Stimulated activated CD4-positive, alpha-beta T cell treated with anti-CD3 and anti-CD28 coated beads, Interleukin-4, amount 100 ng/mL, for 4 hours (primary cell): ENCODE measurements around the gene MLXIP.
A peak's percentile ranks its signal among the peaks of the same experiment; 100 is the strongest.
"Not testable (repeated sequence)": the region's sequence is repeated elsewhere in the genome, so short reads cannot be mapped to it uniquely, and the experiment has no call there.

Source experiments
- DNase-seq, 2 experiments: peaks; one replicate each; pipeline ENCODE4 v3.0.0-alpha.2; 2020

MLXIP gene

DNA sequence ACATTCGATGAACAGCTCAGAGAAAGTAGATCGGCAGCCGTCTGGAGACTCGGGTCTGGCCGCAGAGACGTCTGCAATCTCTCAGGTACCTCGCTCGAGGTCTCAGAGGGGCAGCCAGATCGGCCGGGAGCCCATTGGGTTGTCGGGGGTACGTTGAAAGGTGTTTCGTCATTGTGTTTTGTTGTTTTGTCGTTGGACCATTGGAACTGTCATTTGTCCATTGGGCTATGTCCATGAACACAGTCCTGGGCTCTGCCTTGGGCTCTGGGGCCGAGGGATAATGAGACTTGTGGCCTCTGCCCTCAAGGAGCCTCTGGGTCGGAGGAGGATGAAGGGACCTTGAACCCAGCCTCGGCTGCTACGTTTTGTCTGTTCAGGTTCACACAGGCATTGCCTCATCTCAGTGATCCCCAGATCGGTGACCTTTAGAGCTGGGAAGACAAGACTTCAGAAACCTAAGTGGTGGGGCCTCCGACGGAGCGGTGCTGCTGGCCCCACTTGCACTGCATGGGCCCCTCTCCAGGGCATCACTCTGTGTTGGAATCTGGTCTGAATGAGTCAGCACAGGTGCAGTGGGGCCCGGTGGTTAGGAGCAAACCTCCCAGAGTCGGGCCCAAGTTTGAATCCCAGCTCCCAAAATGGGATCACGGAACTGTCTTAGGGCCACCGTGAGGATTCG lies 23.6 kb upstream of the MLXIP start:
- DNase-seq: no peak

DNA sequence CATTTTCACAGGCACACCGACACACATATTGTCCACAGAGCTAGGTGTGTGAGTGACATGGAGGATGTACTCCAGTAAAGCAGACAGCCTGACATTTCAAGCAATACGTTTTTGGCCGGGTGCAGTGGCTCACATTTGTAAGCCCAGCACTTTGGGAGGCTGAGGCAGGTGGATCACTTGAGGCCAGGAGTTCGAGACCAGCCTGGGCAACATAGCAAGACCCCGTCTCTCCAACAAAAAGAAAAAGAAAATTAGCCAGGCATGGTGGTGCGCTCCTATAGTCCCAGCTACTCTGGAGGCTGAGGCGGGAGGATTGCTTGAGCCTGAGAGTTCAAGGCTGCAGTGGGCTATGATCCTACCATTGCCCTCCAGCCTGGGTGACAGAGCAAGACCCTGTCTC lies 22.1 kb upstream of the MLXIP start:
- not testable (repeated sequence) for DNase-seq

DNA sequence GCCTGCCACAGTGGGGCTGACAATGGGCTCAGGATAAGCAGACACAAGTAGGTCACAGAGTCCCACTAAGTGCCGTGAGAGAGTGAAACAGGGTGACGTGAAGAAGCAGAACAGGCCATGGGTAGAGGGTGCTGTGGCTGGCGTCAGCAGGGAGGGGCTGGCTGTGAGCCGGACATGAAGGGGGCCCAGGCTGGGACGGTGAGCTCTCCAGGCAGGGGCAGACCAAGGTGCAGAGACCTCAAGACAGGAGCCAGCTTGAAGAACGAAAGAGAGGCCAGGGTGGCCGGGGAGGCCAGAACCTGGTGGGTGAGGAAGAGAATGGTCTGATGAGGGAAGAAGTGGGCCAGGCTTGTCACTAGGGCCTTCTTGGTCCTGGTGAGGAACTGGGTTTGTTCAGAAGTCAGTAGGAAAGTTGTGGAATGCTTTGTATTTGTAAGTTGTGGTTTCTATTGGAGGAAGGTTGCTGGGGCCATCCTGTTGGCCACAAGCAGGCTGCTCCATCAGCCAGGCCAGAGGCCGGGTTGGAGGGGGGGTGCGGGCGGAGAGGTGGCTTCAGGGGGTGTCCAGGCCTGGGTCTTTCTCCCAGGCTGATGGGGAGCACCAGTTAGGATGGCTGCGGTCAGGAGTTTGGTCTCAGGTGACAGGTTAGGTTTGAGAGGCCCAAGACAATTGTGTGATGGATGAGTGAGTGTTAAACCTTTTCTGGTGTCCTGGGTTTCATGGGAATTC lies 21.4 kb upstream of the MLXIP start:
- no peak for DNase-seq

DNA sequence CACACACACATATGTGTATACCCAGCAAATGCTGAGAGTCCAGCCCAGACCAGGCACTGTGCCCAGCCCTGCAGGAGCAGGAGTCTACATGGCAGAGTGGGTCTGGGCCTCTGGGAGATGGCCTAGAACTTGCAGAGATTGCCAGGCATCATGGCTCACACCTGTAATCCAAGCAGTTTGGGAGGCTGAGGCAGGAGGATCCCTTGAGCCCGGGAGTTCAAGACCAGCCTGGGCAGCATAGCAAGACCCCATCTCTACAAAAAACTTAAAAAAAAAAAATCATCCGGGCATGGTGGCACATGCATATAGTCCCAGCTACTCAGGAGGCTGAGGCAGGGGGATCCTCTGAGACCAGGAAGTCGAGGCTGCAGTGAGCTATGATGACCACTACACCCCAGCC lies 20.8 kb upstream of the MLXIP start:
- DNase-seq: no peak

DNA sequence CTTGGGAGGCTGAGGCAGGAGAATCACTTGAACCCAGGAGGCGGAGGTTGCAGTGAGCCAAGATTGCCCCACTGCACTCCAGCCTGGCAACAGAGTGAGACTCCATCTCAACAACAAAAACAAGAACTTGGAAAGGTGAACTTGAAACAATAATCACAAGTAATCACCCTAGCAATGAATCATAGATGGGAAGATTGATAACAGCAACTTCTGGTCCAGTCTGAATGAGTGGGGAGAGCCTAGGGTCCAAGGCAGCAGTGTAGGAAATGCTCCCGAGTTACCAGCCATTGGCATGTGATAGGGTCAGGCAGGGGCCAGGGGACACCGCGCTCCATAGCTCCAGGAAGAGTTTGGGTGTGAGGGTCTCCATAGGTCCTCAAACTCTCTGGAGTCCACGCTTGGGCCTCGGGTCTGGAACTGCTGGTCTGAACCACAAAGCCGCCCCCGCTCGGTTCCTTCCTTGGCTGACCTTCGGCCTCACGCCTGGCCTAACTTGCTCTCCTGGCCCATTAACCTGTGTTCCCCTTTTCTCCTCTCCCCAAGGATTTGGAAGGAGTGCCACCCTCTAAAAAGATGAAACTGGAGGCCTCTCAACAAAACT lies 19.9 kb upstream of the MLXIP start:
- no peak for DNase-seq

DNA sequence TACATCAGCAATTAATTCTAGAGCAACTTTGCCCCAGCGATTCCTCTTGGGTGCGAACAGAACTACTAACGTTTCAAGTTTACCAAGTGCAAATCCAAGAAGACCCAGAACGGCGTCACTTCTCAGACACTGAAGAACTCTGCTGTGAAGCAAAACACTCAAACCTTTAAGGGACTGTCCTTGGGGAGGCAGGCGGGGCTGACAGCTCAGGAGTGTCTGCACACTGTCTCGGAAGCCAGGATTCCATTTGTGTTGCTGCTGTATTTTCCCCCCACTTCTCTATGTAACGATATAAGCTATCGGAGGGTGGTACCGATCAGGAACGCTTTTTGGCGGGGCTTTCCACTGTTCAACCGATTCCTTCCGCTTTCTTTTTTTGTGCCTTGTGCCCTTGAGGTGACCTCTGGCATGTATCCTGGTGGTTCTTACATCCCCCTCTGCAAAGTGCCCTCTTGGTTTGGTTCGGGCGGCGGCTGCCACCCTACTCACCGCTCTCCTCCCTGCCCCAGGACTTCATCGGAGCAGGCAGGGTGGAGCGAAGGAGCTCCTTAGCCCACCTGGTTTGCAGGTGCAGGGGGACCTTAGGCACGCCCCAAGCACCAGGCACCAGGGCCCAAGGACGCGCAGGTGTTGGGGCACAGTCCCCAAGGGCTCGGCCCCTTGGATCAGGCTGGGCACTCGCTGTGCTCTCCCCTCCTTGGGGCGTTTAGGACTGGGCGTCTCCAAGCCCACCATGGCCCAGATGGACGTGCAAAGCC lies 19.2 kb upstream of the MLXIP start:
- DNase-seq: no peak

DNA sequence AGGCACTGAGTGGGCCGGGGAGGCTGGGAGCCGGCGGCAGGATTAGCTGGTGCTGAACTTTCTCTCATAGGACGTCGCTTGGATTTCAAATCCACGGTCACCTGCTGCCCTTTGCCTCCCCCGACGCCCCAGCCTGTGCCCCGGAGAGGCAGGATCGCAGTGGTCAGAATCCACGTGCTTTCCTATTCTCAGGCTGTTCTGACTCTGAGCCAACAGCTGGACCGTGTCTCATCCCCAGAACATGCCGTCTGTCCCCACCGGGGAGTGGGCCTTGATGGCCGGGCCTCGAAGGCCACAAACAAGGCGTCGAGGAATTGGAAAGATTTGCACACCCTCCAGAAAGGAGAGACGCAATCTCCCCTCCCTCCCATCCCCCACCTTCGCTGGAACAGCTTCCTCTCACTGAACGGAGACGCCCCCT lies 18.5 kb upstream of the MLXIP start:
- DNase-seq: no peak

DNA sequence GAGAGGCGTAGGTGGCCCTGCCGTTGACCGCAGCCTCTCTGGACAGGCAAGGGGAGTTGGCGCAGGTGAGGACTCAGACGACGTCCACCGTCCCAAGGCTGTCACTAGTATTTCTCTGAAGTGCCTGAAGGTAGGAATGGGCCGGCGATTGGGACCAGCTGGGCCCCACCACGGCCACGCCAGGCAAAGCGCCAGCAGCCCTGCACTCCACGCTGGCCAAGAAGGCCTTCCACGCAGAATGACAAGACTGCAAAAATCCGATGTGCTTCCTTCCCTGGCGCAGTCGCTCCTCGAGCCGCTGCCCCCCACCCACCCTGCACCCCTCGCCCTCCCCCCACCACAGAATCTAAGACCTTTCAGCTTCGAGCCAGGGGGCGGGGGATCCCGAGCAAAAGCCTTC lies 17.3 kb upstream of the MLXIP start:
- DNase-seq: no peak

DNA sequence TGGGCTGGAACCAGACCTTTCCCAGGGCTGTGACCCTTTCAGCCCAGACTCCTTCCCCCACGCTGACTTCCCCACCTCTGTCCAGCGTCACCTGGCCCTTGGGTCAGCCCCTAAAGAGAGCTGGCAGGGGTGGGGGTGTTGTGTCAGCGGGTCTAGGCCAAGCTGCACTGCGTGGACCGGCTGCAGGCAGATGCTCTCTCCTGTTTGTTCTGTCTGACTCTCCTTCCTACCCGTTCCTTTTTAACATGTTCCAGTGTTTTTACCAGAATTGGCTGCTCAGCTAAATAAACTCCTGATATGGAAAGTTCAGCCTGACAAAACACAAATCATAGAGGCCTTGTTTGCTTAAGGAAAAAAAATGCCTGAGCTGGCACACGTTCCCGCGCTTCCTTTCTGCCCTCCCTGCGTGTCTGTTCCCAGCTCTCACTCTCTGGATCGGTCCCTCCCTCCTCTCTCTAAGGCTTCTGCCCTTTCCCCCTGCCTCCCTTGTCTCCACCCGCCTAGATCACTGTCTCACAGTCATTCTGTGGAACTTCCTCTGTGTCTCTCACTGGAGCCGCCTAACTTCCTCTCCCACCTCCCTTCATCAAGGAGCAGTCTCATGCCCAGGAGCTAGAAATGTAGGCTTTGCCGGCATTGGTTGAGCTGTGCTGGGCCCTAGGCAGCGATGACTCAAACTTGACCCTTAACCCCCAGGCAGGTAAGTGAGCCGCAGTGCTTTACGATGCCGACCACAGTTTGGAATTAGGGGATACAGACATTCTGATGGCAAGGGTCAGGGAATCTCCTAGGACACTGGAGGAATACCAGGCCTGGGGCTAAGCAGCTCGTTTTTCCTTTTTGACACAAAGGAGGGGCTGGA lies 15.5 kb upstream of the MLXIP start:
- no peak for DNase-seq

DNA sequence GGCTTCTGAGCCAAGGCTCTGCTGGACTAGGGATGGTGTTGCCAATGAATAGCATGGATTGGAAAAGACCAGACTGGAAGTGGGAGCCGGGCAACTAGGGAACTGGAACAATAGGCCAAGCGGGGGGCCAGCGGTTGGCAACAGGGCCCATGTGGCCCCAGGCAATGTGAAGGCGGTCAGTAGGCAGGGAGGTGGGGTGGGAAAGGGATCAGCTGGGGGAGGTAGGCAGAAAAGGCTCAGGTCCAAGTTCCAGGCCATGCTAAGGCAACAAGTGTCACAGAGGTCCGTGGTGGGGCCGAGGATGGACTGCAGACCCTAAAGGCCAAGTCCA lies 14.9 kb upstream of the MLXIP start:
- DNase-seq: no peak

DNA sequence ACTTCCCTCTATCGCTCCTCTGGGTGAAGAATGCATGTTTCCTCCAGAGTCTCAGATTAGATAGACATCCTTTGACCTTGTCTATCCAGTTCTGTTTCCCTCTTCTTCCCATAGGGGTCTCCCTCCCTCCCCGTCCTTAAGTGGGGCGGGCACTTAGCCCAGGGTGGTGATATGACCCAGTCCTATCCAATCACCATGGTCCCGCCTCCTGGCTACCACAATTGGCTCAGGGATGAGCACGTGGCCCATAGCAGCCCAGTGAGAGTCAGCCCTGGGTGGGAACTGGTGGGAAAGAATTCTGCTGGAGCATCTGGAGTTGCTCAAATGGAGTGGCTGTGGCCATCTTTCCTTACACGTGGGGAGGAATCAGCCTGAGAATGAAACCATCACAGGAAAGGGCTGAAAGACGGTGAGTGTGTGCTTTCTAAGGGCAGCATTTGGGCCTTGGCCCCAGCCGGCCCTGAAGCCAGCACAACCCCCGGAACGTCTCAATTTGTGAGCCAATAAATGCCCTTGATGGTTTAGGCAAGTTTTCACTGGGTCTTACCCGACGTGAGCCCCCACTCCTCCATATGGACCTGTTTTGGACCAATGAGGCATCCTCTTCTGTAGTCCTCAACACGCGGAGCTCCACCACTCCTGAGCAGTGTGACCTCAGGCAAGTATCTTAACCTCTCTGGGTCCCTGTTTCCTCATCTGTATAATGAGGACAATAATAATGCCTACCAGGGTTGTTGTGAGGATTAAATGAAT lies 14.4 kb upstream of the MLXIP start:
- peak in 1 of 2 experiments; percentile 27 for DNase-seq

DNA sequence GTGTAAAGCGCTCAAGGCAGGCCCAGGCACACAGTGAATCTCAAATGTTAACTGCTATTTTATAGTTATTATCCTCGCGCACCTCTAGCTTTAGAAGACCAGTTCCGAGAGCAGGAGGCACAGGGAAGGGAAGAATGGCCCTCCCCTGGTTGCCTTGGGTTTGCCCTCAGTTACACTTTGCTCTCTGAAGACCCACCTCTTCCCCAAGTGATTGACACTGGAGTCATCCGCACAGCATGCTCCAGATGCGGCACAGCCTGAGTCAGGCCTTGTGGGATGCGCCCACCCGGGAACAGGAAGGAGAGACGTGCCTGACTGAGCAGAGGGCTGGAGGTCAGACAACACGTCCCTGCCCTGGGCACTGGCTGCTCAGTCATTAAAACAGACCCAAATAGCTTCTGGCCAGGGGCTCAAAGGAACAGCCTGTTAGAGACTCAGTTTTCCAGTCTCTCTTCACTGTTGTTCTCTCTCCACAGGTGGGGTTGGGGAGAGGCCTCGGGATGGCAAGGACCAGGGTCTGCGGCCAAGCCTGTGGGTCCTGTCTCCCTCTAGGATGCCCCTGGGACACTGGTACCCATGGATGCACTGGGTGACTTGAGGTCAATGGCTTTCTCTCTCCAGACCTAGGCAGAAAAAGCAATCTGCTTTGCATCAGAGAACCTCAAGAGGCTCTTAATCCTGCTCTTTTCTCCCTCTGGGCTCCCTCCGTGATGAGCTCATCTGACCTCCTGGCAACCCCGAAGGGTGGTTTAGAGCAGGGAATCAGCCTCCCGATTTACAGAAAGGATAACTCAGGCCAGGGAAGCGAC lies 13.6 kb upstream of the MLXIP start:
- no peak for DNase-seq

DNA sequence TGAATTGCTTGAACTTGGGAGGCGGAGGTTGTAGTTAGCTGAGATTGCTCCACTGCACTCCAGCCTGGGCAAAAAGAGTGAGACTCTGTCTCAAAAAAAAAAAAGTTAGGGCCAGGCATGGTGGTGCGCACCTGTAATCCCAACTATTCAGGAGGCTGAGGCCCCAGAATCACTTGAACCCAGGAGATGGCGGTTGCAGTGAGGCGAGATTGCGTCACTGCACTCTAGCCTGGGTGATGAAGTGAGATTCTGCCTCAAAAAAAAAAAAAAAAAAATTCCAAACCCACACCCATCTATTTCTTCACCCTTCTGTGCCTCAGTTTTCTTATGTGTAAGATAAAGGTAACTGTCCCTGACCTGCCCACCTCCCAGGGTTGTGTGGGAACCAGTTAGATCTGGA lies 11.0 kb upstream of the MLXIP start:
- no peak for DNase-seq

DNA sequence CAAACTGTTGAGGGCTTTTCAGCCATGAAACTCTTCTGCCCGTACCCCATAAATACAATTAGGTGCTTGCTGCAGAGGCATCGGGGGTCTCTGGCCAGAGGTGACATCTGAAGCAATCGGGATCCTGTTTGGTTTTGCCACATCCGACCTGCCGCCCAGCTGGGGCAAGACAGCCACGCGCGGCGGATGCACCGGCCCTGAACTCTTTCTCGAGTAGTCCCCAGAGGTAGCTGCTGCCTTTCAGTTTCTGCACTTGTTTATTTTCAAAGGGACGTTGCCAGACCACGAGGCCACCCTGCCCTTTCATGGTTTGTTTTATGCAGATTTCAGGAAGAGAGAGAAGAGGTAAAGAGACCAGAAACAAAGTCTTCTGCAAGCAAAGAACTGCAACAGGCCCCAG lies 10.6 kb upstream of the MLXIP start:
- no peak for DNase-seq

DNA sequence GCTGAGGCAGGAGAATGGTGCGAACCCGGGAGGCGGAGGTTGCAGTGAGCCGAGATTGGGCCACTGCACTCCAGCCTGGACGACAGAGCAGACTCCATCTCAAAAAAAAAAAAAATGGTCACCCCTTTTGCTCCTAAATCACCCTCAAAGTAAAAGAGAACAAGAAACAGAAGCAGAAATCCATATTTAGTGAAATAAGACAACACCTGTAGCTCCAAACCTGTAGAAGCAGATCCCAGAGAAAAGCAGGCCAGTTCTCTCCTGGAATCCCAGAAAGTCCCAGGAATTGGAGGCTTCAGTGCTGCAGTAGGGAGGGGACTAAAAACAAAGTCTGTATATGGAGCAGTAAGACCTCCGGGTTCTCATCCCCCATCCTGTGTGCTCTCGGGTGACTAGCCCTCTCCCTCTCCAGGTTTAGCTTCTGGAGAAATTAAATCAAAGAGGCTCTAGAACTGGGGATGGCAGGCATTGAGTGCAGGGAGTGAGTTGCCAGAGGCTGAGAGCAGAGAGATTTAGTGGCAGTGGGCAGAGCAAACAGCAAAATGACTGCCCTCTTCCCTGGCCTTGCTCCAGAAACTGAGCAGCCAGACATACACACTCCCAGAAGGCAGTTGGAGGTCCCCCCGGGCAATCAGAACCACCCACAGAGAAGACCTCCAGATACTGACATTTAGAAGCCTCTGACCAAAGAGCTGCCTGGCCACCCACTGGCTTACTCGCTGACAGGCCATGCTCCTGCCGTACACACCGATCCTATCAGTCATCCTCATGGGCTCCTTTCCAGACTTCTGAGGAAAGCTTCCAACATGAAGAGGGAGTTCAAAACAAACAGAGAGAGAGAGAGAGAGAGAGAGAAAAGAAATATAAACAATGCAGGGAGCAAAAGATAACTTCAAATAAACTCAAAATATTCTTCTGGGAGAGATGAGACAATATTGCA lies 6.3 kb upstream of the MLXIP start:
- DNase-seq: no peak

DNA sequence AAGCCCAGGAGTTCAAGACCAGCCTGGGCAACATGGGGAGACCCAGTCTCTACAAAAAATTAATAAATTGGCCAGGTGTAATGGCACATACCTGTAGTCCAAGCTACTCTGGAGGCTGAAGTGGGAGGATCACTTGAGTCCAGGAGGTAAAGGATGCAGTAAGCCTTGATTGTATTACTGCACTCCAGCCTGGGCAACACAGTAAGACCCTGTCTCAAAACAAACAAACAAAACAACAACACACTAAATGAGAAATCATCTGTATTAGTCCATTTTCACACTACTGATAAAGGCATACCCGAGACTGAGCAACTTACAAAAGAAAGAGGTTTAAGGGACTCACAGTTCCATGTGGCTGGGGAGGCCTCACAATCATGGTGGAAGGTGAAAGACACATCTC lies 4.7 kb upstream of the MLXIP start:
- no peak for DNase-seq

DNA sequence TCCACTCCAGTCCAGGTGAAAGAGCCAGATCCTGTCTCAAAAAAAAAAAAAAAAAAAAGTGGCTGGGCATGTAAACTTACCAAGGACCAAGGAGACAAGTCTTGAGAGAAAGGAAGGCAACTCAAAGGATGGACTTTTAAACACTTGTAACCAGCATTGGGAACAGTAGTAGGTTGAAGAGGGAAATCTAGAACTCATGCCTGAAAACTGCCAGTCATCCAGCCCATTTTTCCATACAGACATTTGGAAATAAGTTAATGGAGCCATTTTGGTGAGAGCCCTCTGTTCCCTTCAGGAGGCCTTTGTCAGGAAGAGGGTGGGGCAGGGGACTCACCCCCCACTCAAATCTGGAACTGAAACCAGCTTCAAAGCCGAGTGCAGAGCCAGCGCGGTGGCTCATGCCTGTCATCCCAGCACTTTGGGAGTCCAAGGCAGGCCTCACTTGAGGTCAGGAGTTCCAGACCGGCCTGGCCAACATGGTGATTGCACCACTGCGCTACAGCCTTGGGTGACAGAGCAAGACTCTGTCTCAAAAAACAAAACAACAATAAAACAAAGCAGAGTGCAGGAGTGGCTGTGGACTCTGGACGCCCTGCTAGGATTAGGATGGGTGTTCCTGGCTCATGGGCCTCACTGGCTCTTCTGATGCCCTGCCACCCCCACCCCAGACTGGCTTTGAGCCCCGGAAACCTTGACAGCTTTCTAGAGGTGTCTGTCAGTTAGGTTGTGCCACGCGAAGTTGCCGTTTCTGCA lies 1.6 kb upstream of the MLXIP start:
- no peak for DNase-seq

DNA sequence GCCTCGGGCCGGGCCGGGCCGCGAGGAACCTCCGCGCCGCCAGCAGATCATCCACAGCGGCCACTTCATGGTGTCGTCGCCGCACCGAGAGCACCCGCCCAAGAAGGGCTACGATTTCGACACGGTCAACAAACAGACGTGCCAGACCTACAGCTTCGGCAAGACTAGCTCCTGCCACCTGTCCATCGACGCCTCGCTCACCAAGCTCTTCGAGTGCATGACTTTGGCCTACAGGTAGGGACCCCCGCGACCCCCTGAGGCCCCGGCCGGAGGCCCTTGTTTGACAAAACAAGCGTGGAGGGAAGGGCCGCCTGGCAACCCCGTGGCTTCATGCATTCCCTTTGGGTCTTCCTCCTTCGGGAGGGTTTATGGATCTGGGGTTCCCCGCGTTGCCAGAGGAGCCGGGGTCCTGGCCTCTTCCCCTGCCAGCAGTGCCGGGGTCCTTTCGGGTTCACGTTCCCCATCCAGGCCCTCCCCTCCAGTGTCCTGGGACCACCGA lies 526 bp downstream of the MLXIP start:
- peak in 1 of 2 experiments; percentile 27 for DNase-seq

DNA sequence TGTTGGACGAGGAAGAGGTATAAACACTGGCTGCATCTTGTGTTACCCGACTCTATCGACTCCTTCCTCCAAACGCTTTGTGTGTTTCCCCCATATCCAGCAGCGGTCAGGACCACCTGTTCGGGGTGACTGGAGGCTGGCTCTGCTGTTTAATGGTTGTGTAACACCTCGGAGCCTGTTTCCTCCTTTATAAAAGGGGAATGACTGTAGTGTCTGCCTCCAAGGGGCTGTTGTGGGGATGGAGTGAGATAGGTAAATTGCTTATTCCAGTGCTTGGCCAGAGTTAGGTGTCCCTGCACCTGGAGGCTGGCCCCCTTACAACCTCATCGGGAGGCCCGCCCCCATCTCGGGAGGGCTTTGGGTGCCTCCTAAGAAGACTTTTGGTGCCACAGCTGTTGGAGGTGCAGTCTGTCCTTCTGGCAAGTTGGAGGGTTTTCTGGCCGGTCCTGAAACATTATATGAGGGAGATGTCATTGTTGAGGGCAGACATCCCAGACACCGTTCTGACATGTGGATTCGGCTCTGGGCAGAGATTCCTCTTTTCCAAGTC lies 1.1 kb downstream of the MLXIP start:
- DNase-seq: no peak
